HEK293 (cell line): ENCODE data around the gene TLE6.

ENCODE experiments used
- CTCF ChIA-PET: fragments of 350-600 bp; formaldehyde crosslinking; extraction: SDS; loops from one replicate; lab custom pipeline; 2021; ENCODE audit warnings: antibody characterized with exemption; lab: Yijun Ruan, JAX
- POLR2A ChIA-PET: fragments of 300-600 bp; formaldehyde crosslinking; extraction: SDS; loops from one replicate; lab custom pipeline; 2020; ENCODE audit warnings: antibody characterized with exemption, inconsistent platforms; lab: Yijun Ruan, JAX
- H3K27ac ChIP-seq: fragments of 200-500 bp; sonication (Bioruptor generic); 2 replicates; pipeline ENCODE4 v1.5.1; 2014; ENCODE audit warnings: low read depth, low read length, control low read depth, inconsistent platforms; ENCODE audit errors: extremely low read depth
- H3K36me3 ChIP-seq, 2 experiments: fragments of 200-500 bp in 1 of 2; sonication (Bioruptor generic) in 1 of 2; 1 replicate in 1 of 2; 2 replicates in 1 of 2; pipeline ENCODE4 v1.5.1; 2014 to 2017; ENCODE audit warnings: inconsistent platforms in 2 of 2, low read length in 2 of 2; ENCODE audit not compliant: control insufficient read depth in 2 of 2, insufficient read depth in 1 of 2
- H3K4me1 ChIP-seq: fragments of 200-500 bp; sonication (Bioruptor generic); 2 replicates; pipeline ENCODE4 v1.5.1; 2014; ENCODE audit warnings: mild to moderate bottlenecking, low read length, inconsistent platforms; ENCODE audit not compliant: control insufficient read depth, insufficient read depth
- H3K4me3 ChIP-seq: 2 replicates; pipeline ENCODE4 v1.5.1; 2011; ENCODE audit warnings: low read depth, mild to moderate bottlenecking, control low read depth, low read length, moderate library complexity
- H3K9me3 ChIP-seq: fragments of 200-500 bp; sonication (Bioruptor generic); 2 replicates; pipeline ENCODE4 v1.5.1; 2014; ENCODE audit warnings: low read depth, low read length, inconsistent platforms; ENCODE audit not compliant: control insufficient read depth, insufficient read depth
- EGR2 ChIP-seq: fragments of 450-650 bp; formaldehyde crosslinking; IDR thresholded peaks from 2 replicates; pipeline ENCODE4 v1.5.1; 2016; ENCODE audit warnings: low read depth, missing biosample characterization, missing genetic modification characterization
- IKZF3 ChIP-seq: fragments of 450-650 bp; IDR thresholded peaks from 2 replicates; pipeline ENCODE4 v1.5.0; 2018; ENCODE audit warnings: missing biosample characterization, mild to moderate bottlenecking, missing genetic modification characterization, moderate library complexity
- KLF1 ChIP-seq: fragments of 450-650 bp; formaldehyde crosslinking; IDR thresholded peaks from 2 replicates; pipeline ENCODE4 v1.5.1; 2016; ENCODE audit warnings: missing biosample characterization, missing genetic modification characterization
- MYNN ChIP-seq: fragments of 450-650 bp; formaldehyde crosslinking; IDR thresholded peaks from 2 replicates; pipeline ENCODE4 v1.5.1; 2016; ENCODE audit warnings: missing biosample characterization, missing genetic modification characterization, borderline replicate concordance
- RBAK ChIP-seq: fragments of 450-650 bp; formaldehyde crosslinking; IDR thresholded peaks from 2 replicates; pipeline ENCODE4 v1.5.1; 2016; ENCODE audit warnings: missing biosample characterization, missing genetic modification characterization
- SCRT1 ChIP-seq: fragments of 450-650 bp; formaldehyde crosslinking; IDR thresholded peaks from 2 replicates; pipeline ENCODE4 v1.5.1; 2016; ENCODE audit warnings: missing biosample characterization, missing genetic modification characterization, borderline replicate concordance
- ZBTB11 ChIP-seq: fragments of 450-650 bp; formaldehyde crosslinking; conservative IDR thresholded peaks from 2 replicates; pipeline ENCODE4 v1.5.1; 2016; ENCODE audit warnings: low read depth, missing biosample characterization, missing genetic modification characterization
- ZBTB26 ChIP-seq: fragments of 450-650 bp; formaldehyde crosslinking; optimal IDR thresholded peaks from 2 replicates; pipeline ENCODE3; 2016; ENCODE audit warnings: missing biosample characterization, mild to moderate bottlenecking, missing genetic modification characterization
- ZBTB48 ChIP-seq: fragments of 450-650 bp; formaldehyde crosslinking; IDR thresholded peaks from 2 replicates; pipeline ENCODE4 v1.5.1; 2016; ENCODE audit warnings: missing biosample characterization, missing genetic modification characterization
- ZFHX2 ChIP-seq: fragments of 450-650 bp; formaldehyde crosslinking; conservative IDR thresholded peaks from 2 replicates; pipeline ENCODE4 v1.5.1; 2016; ENCODE audit warnings: missing biosample characterization, missing genetic modification characterization
- ZFP3 ChIP-seq: fragments of 450-650 bp; formaldehyde crosslinking; IDR thresholded peaks from 2 replicates; pipeline ENCODE4 v1.5.1; 2016; ENCODE audit warnings: low read depth, missing biosample characterization, missing genetic modification characterization
- ZNF202 ChIP-seq: fragments of 450-650 bp; formaldehyde crosslinking; IDR thresholded peaks from 2 replicates; pipeline ENCODE4 v1.5.1; 2016; ENCODE audit warnings: missing biosample characterization, missing genetic modification characterization, borderline replicate concordance
- ZNF350 ChIP-seq: fragments of 450-650 bp; formaldehyde crosslinking; IDR thresholded peaks from 2 replicates; pipeline ENCODE4 v1.5.0; 2017; ENCODE audit warnings: missing biosample characterization, mild to moderate bottlenecking, missing genetic modification characterization
- ZNF513 ChIP-seq: fragments of 450-650 bp; IDR thresholded peaks from 2 replicates; pipeline ENCODE4 v1.5.1; 2018; ENCODE audit warnings: missing biosample characterization, missing genetic modification characterization

Gene TLE6

GRCh38 chr19:3024870-3025548 is 47.6 kb downstream of the TLE6 start (continued):
- TF ChIP-seq ZBTB11 (no peak), ZFP3 (tag by site-specific recombination) (no peak)

- no peaks in the 10 kb centered on the region for H3K36me3 ChIP-seq
- TF ChIP-seq KLF1 (tag by site-specific recombination) = no peak
- no peak for TF ChIP-seq ZNF202 (tag by site-specific recombination)
- peak; percentile 38; the same call in 1 of the 2 replicates for TF ChIP-seq ZFHX2
- no peak for TF ChIP-seq RBAK (tag by site-specific recombination)
- no peak for TF ChIP-seq IKZF3 (tag by site-specific recombination)
- no peak for TF ChIP-seq ZNF350 (tag by site-specific recombination)
- TF ChIP-seq EGR2 (tag by site-specific recombination) = peak; percentile 36; the same call in 1 of the 2 replicates
- H3K9me3 ChIP-seq = no peaks in the 10 kb centered on the region
- no peaks in the 10 kb centered on the region; the same call in 1 of the 2 replicates for H3K4me1 ChIP-seq
- no peak overlapping the region for H3K27ac ChIP-seq
- ChIA-PET CTCF (interaction anchor here (0.7 kb wide), 1 partner anchor 14 kb away, joined by 9 read pairs; no protein-coding TSS in a partner anchor), POLR2A (interaction anchor here (2.3 kb wide), 1 partner anchor 10 kb away, joined by 8 read pairs; no protein-coding TSS in a partner anchor)
- no peak overlapping the region for H3K4me3 ChIP-seq
Observed at GRCh38 chr19:3025549-3025886, 48.2 kb downstream of the TLE6 start.

GRCh38 chr19:3026768-3027167 is 49.4 kb downstream of the TLE6 start:
- ChIA-PET CTCF (interaction anchor here (1.0 kb wide), 1 partner anchor 49 kb away, joined by 3 read pairs; no protein-coding TSS in a partner anchor), POLR2A (interaction anchor here (1.0 kb wide), 1 partner anchor 9 kb away, joined by 5 read pairs; no protein-coding TSS in a partner anchor)
- no peaks in the 10 kb centered on the region; the same call in 1 of the 2 replicates for H3K4me1 ChIP-seq
- no peaks in the 10 kb centered on the region for H3K36me3 ChIP-seq
- no peak overlapping the region for H3K27ac ChIP-seq
- TF ChIP-seq ZNF513 (tag by site-specific recombination) (no peak), ZBTB26 (tag by site-specific recombination) (peak; percentile 9)
- H3K4me3 ChIP-seq = no peak overlapping the region
- H3K9me3 ChIP-seq = no peaks in the 10 kb centered on the region

GRCh38 chr19:3027292-3027691 is 49.9 kb downstream of the TLE6 start:
- H3K9me3 ChIP-seq = no peaks in the 10 kb centered on the region
- no peaks in the 10 kb centered on the region for H3K36me3 ChIP-seq
- CTCF ChIA-PET = interaction anchor here (0.8 to 1.0 kb wide), 2 partner anchors 14 to 48 kb away, joined by 3 read pairs; no protein-coding TSS in a partner anchor
- H3K27ac ChIP-seq = no peak overlapping the region
- no peaks in the 10 kb centered on the region; the same call in 1 of the 2 replicates for H3K4me1 ChIP-seq
- H3K4me3 ChIP-seq = no peak overlapping the region
- POLR2A ChIA-PET = interaction anchor here (0.9 to 1.0 kb wide), 2 partner anchors 9 to 26 kb away, joined by 4 to 5 read pairs; no protein-coding TSS in a partner anchor
- TF ChIP-seq MYNN (no peak), ZBTB48 (tag by site-specific recombination) (peak; percentile 56), SCRT1 (tag by site-specific recombination) (no peak)
